ENCODE measurements around the gene KLRC3.
"Not testable (repeated sequence)": the region's sequence is repeated elsewhere in the genome, so short reads cannot be mapped to it uniquely, and the experiment has no call there.

Gene KLRC3

DNA sequence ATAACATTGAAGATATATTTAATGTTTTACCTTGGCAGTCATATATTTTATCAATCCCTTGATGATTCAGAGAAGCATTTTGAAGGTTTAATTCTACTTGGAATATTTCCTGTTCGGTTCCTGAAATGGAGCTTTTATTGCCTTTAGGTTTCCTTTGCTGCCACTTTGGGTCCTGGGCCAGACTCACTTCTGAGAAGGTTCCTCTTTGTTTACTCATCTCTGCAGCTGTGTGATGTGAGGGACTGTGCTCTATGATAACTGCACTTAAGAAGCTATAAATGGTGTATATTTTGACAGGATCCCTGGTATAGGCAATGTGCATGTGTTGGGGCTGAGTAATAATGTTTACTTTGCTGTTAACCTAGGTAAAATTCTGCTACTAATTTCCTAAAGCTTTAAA lies at the start of gene KLRC3:
KLRC3 (minus strand) TSS at position 262 of the 400 bp plus-strand sequence; CDS start at position 217, 45 bp downstream.
- DNase-seq (ENCODE audit: low read depth in 2 of 3, low spot score in 2 of 3), result not testable (repeated sequence)

GRCh38 chr12:10469701-10470100 lies 49.3 kb upstream of the KLRC3 start:
- no peak for DNase-seq (ENCODE audit: low read depth in 2 of 3, low spot score in 2 of 3)

GRCh38 chr12:10466311-10466710 lies 45.9 kb upstream of the KLRC3 start:
- no peak for DNase-seq (ENCODE audit: low read depth in 2 of 3, low spot score in 2 of 3)

- no peak for DNase-seq (ENCODE audit: low read depth in 2 of 3, low spot score in 2 of 3)
Measured at GRCh38 chr12:10457760-10458159, 37.4 kb upstream of the KLRC3 start.

- DNase-seq (ENCODE audit: low read depth in 2 of 3, low spot score in 2 of 3), result no peak
Measured at GRCh38 chr12:10456856-10457255, 36.5 kb upstream of the KLRC3 start.

DNA sequence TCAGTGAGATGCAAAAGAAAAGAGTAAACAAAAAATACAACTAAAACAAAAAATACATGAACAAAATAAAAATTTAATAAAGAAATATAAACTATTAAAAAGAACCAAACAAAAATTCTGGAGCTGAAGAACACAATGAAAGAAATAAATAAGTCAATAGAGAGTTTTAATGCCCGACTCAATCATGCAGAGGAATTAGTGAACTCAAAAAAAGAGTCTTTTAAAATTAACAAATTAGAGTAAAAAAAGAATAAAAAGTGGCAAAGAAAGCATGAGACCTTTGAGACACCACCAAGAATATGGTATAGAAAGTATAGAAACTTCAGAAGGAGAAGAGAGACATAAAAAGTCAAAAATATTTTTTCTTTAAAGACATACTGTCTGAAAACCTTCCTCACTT lies 35.4 kb upstream of the KLRC3 start:
- DNase-seq (ENCODE audit: low read depth in 2 of 3, low spot score in 2 of 3), result no peak

GRCh38 chr12:10454531-10454930 lies 34.1 kb upstream of the KLRC3 start:
- DNase-seq (ENCODE audit: low read depth in 2 of 3, low spot score in 2 of 3), result no peak

GRCh38 chr12:10453156-10453555 lies 32.8 kb upstream of the KLRC3 start, which contains the start of gene KLRC1:
Gene KLRC1, minus strand, starts transcription at chr12:10453377. Its CDS starts 2,221 bp downstream, at chr12:10451156.
- DNase-seq (ENCODE audit: low read depth in 2 of 3, low spot score in 2 of 3), result no peak

DNA sequence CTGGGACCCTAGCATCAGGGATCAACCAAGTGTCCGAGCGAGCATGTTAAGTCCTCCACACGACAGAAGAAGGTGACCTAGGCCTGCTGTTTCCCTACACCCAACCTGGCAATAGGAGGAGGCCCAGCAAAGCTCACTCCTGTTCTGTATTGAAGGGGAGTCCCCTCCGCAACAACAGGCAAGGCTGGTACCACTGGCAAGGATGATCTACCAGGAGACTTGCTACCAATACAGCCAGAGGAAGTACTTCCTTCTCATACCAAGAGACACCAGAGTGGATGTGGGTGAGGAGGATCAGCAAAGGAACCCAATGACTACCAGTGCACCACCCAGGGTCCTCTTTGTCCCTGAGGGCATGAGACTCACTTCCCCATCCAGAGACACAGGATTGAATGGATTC lies 27.8 kb upstream of the KLRC3 start:
- DNase-seq (ENCODE audit: low read depth in 2 of 3, low spot score in 2 of 3), result no peak

DNA sequence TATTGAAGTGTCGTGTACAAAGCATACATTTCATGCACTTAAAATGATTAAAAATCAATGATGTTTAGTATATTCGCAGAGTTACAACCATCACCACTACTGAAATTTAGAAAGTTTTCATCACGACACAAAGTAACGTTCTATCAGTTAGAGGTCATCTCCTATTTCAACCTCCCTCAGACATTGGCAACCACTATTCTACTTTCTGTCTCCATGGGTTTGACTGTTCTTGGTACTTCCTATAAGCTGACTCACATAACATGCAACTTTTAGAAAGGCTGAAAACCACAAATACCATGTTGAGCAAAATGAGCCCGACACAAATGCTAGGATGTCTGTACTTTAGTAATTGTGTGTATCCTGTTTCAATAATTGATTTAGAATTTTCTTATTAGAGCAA lies 25.7 kb upstream of the KLRC3 start:
- not testable (repeated sequence) for DNase-seq (ENCODE audit: low read depth in 2 of 3, low spot score in 2 of 3)

GRCh38 chr12:10441144-10441543 lies 20.7 kb upstream of the KLRC3 start:
- not testable (repeated sequence) for DNase-seq (ENCODE audit: low read depth in 2 of 3, low spot score in 2 of 3)

GRCh38 chr12:10439608-10440274 lies 19.3 kb upstream of the KLRC3 start:
- DNase-seq (ENCODE audit: low read depth in 2 of 3, low spot score in 2 of 3), result not testable (repeated sequence)

- not testable (repeated sequence) for DNase-seq (ENCODE audit: low read depth in 2 of 3, low spot score in 2 of 3)
Measured at GRCh38 chr12:10437601-10438000, 17.2 kb upstream of the KLRC3 start.

GRCh38 chr12:10435816-10436215 lies 15.4 kb upstream of the KLRC3 start, which contains the start of gene KLRC2:
Gene KLRC2, minus strand, starts transcription at chr12:10436010. Its CDS starts 24 bp downstream, at chr12:10435986.
- not testable (repeated sequence) for DNase-seq (ENCODE audit: low read depth in 2 of 3, low spot score in 2 of 3)

DNA sequence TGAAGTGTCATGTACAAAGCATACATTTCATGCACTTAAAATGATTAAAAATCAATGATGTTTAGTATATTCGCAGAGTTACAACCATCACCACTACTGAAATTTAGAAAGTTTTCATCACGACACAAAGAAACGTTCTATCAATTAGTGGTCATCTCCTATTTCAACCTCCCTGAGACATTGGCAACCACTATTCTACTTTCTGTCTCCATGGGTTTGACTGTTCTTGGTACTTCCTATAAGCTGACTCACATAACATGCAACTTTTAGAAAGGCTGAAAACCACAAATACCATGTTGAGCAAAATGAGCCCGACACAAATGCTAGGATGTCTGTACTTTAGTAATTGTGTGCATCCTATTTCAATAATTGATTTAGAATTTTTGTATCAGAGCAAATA lies 10.2 kb upstream of the KLRC3 start:
- DNase-seq (ENCODE audit: low read depth in 2 of 3, low spot score in 2 of 3), result not testable (repeated sequence)

- not testable (repeated sequence) for DNase-seq (ENCODE audit: low read depth in 2 of 3, low spot score in 2 of 3)
Measured at GRCh38 chr12:10425938-10426337, 5.5 kb upstream of the KLRC3 start.

- DNase-seq (ENCODE audit: low read depth in 2 of 3, low spot score in 2 of 3), result not testable (repeated sequence)
Measured at GRCh38 chr12:10424260-10424899, 4.0 kb upstream of the KLRC3 start.

DNA sequence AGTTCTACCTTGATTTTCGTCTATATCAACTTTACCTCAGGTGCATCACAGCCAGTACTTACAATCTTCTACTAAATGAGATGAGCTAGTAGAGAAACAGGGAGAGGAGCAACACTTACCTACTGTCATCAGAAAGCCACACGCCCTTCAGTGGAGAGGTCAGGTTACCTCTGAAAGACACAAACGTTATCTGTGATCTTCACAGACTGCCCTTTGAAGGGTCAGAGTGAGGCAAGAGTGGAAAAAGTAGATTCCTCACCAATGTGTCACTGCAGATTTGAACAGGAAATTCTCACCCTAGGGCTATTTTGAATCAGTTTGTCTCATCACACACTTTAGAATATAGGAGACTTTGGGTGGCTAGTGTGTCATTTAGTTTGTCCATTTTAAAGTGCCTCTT lies 1.8 kb upstream of the KLRC3 start:
- DNase-seq (ENCODE audit: low read depth in 2 of 3, low spot score in 2 of 3), result not testable (repeated sequence)

DNA sequence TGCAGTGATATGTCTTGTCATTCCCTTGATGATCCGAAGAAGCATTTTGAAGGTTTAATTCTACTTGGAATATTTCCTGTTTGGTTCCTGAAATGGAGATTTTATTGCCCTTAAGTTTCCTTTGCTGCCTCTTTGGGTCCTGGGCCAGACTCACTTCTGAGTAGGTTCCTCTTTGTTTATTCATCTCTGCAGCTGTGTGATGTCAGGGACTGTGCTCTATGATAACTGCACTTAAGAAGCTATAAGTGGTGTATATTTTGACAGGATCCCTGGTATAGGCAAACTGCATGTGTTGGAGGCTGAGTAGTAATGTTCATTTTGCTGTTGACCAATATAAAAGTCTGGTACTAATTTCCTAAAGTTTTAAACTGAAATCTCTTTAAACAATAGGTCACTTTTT lies 11.0 kb downstream of the KLRC3 start, which contains the start of gene KLRC4:
KLRC4 (minus strand) TSS at position 366 of the 400 bp plus-strand sequence; CDS start at position 184, 182 bp downstream.
- no peak for DNase-seq (ENCODE audit: low read depth in 2 of 3, low spot score in 2 of 3)

DNA sequence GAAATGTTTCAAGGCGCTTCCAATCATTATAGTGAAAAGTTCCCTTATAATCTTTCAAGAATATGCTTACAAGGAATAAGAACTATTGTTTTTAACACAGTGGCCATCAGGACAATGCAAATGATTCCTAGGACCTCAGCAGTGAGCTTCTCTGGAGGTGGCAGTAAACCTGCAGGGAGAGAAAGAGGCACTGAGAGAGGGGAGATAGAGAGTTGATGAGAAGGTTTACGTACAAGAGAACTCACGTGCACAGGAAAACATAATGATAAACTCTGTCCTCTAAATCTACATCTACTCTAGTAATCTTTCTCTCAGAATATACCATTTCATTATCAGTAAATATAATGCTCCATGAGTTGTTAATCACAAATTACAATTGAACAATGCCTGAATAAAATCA lies 11.6 kb downstream of the KLRC3 start:
- DNase-seq (ENCODE audit: low read depth in 2 of 3, low spot score in 2 of 3), result no peak

DNA sequence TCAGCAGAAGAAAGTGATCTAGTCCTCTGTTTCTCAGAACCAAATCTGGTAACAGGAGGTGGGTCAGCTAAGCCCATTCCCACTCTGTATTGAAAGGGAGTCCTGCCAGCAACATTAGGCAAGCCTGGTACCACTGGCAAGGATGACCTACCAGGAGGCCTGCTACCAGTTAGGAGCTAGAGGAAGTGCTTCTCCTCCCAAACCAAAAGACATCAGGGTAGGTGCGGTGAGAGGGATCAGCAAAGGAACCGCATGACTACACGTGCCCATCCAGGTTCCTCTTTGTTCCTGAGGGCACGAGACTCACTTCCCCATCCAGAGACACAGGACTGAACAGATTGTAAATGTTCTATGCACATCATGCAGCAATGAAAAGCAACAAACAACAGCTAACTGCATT lies 13.7 kb downstream of the KLRC3 start:
- no peak for DNase-seq (ENCODE audit: low read depth in 2 of 3, low spot score in 2 of 3)

GRCh38 chr12:10405294-10405693 lies 15.1 kb downstream of the KLRC3 start:
- DNase-seq (ENCODE audit: low read depth in 2 of 3, low spot score in 2 of 3), result no peak
